Ovary (tissue), 3 donors: ENCODE measurements around the gene NAT8.
"Not testable (repeated sequence)": the region's sequence is repeated elsewhere in the genome, so short reads cannot be mapped to it uniquely, and the experiment has no call there.

Source experiments
- CTCF ChIP-seq, 3 donors: fragments of 450-650 bp in 2 of 3; fragments of 200-600 bp in 1 of 3; IDR thresholded peaks; one replicate each; pipeline versions ENCODE4 v1.5.1 to v1.8.0; 2016 to 2022; ENCODE audit warnings: antibody characterized with exemption in 3 of 3, mild to moderate bottlenecking in 1 of 3
- POLR2A ChIP-seq: fragments of 450-650 bp; IDR thresholded peaks from one replicate; pipeline ENCODE4 v1.6.1; 2017; ENCODE audit warnings: antibody characterized with exemption, mild to moderate bottlenecking, moderate library complexity
- donor health status: DM: no; HTN: no; CAD: no.

GRCh38 chr2:73684905-73685304, 42.7 kb upstream of the NAT8 start:
- not testable (repeated sequence) for TF ChIP-seq POLR2A
- TF ChIP-seq CTCF (IDR thresholded peaks at IDR 0.05): peak in 1 of 3 donors; percentile 18
